Fibroblast of peridontal ligament (primary cell): ENCODE measurements around the gene FMO1.
A peak's percentile ranks its signal among the peaks of the same experiment; 100 is the strongest.

Experiments used
- DNase-seq: peaks from one replicate; pipeline ENCODE4 v3.0.0-alpha.2; 2010; ENCODE audit errors: extremely low read depth

FMO1 gene

DNA sequence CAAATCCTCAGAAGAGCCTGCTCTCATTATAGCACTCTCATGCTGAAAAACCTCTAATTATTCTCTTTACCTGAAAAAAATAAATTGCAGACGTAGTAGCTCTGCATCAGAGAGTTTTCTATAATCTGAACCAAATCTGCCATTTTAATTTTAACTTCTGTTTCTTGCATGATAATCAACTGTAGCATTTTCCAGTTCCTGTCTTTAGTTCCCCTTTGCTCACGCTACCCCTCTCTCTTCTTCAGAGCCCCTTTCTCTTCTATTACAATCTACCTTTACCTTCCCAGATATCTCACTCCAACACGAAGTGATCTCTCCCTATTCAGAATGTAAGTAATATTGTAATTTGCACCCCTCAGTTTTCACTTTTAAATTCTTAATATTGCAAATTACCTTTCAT lies 31.4 kb downstream of the FMO1 start:
- DNase-seq = no peak

DNA sequence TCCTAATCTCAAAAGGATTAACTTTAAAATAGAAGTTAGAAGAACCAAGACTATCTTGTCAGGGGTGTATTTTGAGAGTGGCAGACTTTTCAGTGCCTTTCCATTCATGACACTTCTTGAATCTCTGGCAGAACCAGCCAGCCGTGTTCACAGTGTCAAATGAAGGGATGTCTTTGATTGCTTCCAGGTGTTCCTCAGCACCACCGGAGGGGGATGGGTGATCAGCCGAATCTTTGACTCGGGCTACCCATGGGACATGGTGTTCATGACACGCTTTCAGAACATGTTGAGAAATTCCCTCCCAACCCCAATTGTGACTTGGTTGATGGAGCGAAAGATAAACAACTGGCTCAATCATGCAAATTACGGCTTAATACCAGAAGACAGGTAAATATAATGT lies 32.3 kb downstream of the FMO1 start:
- DNase-seq = no peak

DNA sequence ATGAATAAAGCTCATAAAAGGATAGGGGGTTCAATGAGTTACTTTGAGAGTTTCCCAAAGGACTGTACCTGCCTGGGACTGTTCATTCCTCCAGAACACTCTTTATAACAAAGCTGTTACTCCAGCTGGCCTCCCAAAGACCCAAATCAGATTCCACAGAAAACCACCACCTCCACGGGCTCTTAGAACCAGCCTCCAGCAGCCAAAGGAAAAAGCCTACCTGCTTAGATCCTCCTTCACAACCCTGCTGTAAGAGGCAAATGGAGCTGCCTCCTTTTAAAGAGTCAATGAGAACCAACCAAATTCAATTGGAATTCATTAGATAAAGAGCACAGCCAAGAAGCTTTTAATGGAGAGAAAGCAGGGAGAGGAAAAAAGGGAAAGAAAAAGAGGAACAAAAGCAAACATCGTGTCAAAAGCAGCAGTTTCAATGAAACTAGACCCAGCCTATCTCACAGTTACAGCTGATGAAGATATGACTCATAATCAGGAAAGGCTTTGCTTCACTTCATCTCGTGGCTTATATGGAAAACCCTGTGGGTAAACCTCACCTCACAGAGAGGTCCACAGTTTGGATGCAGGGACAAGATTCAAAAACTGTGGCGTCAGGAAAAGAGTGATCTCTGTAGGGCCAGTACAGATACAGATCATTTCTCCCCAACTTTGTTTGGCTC lies 37.9 kb downstream of the FMO1 start:
- peak; percentile 54 for DNase-seq

DNA sequence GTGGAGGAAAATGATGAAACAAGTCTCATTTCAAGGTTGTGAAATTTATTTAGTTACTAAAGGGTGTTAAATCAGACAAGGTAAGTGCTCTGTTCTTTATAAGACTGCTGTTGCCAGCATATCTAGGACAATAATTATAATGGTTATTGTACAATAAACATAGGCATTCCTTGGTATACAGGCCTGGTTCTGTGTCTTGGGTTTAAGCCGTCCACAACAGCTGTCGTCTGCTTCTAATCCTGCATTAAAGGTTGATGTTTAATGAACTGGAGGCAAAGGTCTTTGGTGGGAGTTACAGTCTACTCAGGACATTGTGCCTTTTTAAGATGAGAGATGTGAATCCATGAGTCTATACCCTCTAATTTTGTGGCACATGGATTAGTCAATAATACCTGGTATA lies 42.3 kb downstream of the FMO1 start:
- DNase-seq = no peak

DNA sequence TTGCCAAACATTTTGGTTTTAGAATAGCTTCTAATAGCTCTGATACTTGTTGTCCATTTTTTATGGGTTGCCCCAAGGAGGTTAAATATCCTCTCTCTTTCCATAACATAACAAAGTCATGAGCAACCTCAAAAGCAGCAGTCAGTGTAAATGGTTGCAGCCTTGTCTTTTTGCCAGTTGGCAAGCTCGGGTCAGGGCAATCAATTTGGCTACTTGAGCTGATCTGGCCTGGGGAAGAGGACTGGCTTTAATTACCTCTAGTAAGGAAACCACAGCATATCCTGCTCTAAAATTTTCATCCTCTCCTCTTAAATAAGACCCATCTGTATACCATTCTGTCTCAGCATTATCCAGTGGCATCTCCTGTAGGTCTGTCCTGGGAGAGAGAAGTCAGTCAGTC lies 44.5 kb downstream of the FMO1 start:
- peak; percentile 99 for DNase-seq

DNA sequence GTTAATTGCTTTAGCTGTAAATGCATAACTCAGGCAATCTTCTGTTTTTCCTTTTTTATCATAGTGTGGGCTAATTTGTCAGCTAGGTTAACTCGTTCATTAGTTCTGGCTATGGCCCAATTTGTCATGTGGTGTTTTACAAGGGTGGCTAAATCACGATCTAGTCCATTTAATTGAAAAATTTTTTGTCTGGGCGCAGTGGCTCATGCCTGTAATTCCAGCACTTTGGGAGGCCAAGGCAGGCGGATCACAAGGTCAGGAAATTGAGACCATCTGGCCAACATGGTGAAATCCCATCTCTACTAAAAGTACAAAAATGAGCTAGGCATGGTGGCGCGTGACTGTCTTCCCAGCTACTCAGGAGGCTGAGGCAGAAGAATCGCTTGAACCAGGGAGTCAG lies 47.1 kb downstream of the FMO1 start:
- peak; percentile 41 for DNase-seq

DNA sequence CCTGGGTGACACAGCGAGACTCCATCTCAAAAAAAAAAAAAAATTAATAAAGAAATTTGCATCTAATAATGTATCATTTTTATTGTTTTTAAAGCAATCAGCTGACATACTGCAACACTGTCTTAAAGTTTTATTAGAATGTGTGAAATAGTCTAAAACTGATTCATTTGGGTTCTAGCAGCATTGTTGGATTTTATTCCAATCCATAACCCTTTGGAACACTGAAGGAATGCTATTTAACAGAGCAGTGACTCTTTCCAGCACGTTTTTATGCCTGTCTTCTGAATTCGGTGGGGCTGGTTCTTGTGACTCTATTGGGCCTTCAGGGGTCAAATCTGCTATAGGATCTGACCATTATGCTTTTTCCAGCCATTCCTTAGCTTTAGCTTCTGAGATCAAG lies 47.5 kb downstream of the FMO1 start:
- no peak for DNase-seq

DNA sequence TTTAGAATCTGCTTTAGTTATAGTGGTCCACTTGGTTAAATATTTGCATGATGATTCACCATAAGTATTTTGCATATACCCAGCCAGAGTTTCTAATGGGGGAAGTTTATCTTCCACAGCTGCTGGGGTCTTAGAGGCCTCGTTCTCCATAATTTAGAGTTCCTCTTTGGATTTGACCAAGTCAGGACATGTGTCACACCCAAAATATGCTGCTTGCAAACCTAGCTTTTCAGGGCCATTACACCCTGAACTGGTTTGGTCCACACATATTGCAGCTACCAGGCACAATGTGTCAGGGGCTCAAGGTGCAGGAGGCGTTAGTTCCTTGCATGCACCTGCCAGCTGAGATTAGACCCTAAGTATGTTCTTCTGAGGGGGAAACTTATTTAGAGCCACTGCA lies 48.6 kb downstream of the FMO1 start:
- DNase-seq = no peak

DNA sequence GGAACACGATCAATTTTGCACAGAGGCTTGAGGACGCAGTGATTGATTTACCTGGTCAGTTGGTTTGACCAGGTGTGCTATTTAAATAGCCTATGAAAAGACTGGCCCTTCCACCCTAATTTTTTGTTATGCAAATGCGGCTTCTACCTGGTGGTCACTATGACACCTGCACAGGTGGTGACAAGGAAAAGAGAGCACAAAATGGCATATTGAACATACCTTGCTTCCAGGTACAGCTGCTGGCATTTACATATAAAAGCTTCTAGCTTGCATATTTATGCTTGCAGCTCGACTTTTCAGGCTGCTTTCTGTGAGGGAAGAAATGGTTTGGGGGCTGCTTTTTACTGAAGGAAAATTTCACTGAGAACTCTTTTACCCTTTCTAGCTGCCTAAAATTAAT lies 50.4 kb downstream of the FMO1 start:
- no peak for DNase-seq

DNA sequence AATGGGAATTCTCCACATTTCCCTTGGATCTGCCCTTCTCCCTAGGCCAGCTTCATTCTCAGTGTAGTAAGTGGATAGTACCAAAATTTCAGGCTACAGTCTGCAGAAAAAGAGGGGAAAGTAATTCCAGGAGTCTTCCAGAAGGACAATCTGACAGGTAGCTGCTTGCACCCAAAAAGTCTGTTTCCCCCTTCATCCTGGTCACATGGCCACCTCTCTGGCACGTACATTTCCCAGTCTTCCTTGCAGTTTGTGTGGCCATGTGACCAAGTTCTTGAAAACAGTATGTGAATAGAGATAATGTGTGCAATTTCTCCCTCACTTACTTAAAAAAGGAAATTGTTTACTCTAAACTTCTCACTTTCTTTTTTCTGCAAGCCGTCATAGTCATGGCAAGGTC lies 51.0 kb downstream of the FMO1 start:
- no peak for DNase-seq

DNA sequence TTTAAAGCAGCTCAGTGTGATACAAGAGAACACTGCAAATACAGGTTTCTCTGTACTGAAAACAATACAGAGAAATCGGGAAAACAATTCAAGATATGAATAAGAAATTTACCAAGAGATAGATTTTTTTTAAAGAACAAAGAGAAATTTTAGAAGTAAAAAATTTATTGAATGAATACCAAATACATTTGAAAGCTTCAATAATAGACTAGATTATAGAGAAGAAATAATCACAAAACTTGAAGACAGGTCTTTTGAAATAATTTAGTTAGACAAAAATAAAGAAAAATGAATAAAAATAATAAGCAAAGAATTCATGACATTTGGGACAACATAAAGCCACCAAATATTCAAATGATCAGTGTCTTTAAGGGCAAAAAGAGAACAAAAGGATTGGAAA lies 52.1 kb downstream of the FMO1 start:
- no peak for DNase-seq

DNA sequence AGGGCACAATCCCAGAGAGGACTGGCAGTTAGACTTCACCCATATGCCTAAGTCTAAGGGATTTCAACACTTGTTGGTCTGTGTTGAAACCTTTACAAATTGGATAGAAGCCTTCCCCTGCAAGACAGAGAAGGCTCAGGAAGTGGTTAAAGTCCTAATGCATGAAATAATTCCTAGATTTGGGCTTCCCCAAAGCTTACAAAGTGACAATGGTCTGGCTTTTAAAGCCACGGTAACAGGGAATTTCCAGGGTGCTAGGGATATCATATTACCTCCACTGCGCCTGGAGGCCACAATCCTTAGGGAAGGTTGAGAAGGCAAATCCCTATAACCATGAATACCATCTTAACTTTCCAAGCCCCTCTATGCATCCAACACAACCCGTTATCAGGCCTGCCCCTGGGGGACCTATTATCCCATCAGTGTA lies 62.4 kb downstream of the FMO1 start:
- DNase-seq = no peak

DNA sequence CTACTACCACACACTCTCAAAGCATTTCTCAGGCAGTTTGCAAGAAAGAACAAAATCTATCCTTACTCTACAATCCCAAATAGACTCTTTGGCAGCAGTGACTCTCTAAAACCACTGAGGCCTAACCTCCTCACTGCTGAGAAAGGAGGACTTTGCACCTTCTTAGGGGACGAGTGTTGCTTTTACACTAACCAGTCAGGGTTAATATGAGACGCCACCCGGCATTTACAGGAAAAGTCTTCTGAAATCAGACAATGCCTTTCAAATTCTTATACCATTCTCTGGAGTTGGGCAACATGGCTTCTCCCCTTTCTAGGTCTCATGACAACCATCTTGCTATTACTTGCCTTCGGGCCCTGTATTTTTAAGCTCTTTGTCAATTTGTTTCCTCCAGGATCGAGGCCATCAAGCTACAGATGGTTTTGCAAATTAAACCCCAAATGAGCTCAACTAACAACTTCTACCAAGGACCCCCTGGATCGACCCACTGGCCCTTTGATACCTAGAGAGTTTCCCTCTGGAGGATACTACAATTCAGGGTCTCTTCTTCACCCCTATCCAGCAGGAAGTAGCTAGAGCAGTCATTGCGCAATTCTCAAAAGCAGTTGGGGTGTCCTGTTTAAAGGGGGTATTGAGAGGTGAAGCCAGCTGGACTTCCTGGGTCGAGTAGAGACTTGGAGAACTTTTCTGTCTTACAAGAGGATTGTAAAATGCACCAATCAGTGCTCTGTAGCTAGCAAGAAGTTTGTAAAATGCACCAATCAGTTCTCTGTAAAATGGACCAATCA lies 63.7 kb downstream of the FMO1 start:
- DNase-seq = no peak

DNA sequence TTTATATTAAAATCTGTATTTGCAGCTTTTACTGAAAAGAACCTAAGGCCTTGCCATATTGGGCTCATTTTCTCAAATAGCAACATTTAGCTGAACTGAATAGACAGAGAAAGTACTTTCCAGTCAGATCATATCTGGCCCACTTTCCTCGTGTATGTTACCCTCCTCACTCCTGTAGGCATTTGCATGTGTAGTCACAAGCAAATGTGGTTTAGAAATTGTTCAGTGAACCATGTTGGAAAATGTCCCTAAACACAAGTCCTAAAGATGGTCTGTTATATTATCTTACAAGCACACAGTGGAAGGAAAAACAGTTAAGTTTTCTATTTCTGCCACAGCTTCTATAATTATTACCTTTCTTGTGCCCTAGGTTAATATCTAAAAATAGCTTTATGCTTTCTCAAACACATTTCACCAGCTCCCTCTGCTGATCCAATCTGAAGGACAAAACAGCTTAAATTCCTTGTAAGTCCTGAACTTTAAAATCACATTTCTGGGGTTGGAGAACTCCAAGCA lies 65.1 kb downstream of the FMO1 start:
- no peak for DNase-seq

DNA sequence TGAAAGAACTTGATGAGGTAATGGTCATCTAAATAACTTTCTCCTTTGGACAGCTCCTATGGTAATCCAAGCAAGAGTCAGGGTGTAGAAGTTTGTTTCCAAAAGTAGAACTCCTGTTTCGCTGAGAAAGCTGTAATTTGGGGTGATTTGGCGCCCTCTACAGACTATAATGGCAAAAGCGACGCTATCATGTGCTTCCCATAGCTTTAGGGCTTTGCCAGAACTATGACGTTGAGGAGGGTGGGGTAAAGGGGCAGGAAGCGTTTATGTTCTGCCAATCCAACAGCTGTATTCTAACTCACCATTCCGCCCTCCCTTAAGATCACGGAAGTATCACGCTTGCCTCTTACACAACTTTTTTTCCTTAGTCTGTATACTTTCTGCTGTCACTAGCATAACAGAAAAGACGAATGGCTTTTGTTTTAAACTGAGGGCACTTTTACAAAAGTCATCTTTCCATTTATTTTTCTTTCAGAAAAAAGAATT lies 65.6 kb downstream of the FMO1 start, which contains the start of gene FMO4:
Gene FMO4, plus strand, starts transcription at position 349 of the 486 bp plus-strand sequence. CDS start 5,643 bp downstream, outside the sequence.
- DNase-seq = peak; percentile 100

DNA sequence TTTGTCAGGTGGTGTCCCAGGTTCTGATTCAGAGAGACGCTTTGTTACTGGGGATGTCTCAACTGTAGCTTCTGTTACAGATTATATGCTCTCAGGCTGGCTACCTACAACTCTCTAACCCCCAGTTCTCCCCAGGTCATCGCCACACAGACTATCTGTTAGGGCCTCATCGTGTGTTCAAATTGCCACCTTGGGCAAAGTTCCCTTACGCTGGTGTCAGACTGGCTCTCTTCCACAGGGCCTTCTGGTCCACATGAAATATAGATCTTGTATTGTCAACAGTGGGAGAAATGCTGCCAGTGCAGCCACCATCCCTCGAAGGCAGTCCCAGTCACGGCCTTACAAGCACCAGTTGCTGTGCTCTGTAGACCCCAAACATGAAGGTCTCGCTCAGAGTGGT lies 81.0 kb downstream of the FMO1 start:
- DNase-seq = no peak

DNA sequence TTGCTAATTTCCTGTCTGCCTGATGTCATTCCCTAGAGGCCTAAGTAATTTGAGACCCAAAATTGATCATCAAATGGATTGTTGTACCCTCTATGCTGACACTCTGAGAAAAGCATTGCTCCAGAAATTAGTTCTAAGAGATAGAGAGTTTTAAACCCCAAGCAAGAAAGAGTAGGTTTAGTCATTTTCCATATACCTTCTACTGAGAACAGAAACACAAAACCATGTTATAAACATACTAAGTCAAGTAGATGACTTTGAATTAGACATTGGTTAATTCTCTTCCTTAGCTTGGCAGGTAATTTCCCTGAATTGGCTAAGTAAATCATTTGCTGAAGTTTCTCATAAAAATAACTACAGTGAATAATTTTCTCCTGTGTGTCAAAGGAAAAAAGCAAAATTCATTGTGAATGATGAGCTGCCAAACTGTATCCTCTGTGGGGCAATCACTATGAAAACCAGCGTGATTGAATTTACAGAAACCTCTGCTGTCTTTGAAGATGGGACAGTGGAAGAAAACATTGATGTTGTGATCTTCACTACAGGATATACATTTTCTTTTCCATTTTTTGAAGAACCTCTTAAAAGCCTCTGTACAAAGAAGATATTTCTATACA lies 85.8 kb downstream of the FMO1 start:
- DNase-seq = no peak
